ENCODE measurements around the gene SEPTIN7. TPM values are rescaled to one million over a fixed set of nuclear protein-coding genes. Genes with fewer than 3 reads are reported as not detected.
A peak's percentile ranks its signal among the peaks of the same experiment; 100 is the strongest.

SEPTIN7 gene
- total and polyA plus RNA-seq, 12 donors: 139 to 234 (median 200) TPM

GRCh38 chr7:35848725-35849124 lies 47.9 kb downstream of the SEPTIN7 start:
- Histone ChIP-seq H3K36me3 (peaks cover 0 to 47% (median 9%) of the 10 kb centered on the region in 9 donors), H3K9me3 (no peaks in the 10 kb centered on the region), H3K27ac (no peak overlapping the region), H3K27me3 (no peaks in the 10 kb centered on the region), H3K4me3 (no peak overlapping the region), H3K4me1 (peaks cover 0 to 66% (median 22%) of the 10 kb centered on the region in 9 donors)
- ATAC-seq (no peak), DNase-seq (no peak)
- TF ChIP-seq CTCF (IDR thresholded peaks at IDR 0.05): no peak
- intact Hi-C loops (cut with DNase I): no loop called here
- WGBS, 2 donors: 61 to 74% methylated on average over 2 of the region's 2 CpGs

GRCh38 chr7:35849158-35849831 lies 48.4 kb downstream of the SEPTIN7 start:
- no peaks in the 10 kb centered on the region for H3K9me3 ChIP-seq
- peaks cover 0 to 46% (median 9%) of the 10 kb centered on the region in 9 donors for H3K36me3 ChIP-seq
- H3K27me3 ChIP-seq: no peaks in the 10 kb centered on the region
- H3K27ac ChIP-seq: peak overlapping the region in 1 of 10 donors; percentile 19
- peaks cover 0 to 72% (median 22%) of the 10 kb centered on the region in 9 donors for H3K4me1 ChIP-seq
- 67 to 69% methylated on average over 7 of the region's 7 CpGs for WGBS, 2 donors
- TF ChIP-seq CTCF (IDR thresholded peaks at IDR 0.05): no peak
- no peak for DNase-seq
- intact Hi-C loops (cut with DNase I): no loop called here
- ATAC-seq: peak in 2 of 8 donors; percentile 17 to 31
- H3K4me3 ChIP-seq: no peak overlapping the region

GRCh38 chr7:35849954-35850353 lies 49.1 kb downstream of the SEPTIN7 start:
- H3K27me3 ChIP-seq: no peaks in the 10 kb centered on the region
- no peaks in the 10 kb centered on the region for H3K9me3 ChIP-seq
- intact Hi-C loops (cut with DNase I): no loop called here
- no peak for DNase-seq
- H3K4me1 ChIP-seq: peaks cover 0 to 74% (median 22%) of the 10 kb centered on the region in 9 donors
- ATAC-seq: no peak
- no peak overlapping the region for H3K4me3 ChIP-seq
- TF ChIP-seq CTCF (IDR thresholded peaks at IDR 0.05): no peak
- H3K36me3 ChIP-seq: peaks cover 0 to 40% (median 6%) of the 10 kb centered on the region in 9 donors
- no peak overlapping the region for H3K27ac ChIP-seq

Other genes with a start within 250 kb of the SEPTIN7 start
- 10 to 100 TPM; 12.3 to 21.3 (median 17.6) TPM for gene HERPUD2, start 105.9 kb upstream of the SEPTIN7 start, total RNA-seq
- 10 to 100 TPM in 1 of 2 donors, 1 to 10 TPM in 1; 7.1 to 11.9 TPM for gene HERPUD2, start 105.9 kb upstream of the SEPTIN7 start, polyA plus RNA-seq